Vagina (tissue), 2 donors: ENCODE measurements around the gene CIROP. TPM values are rescaled to one million over a fixed set of nuclear protein-coding genes. Genes with fewer than 3 reads are reported as not detected.

Experiments
- DNase-seq, 2 donors: peaks; one replicate each; pipeline ENCODE4 v3.0.0-alpha.2; 2017; ENCODE audit errors: extremely low spot score in 2 of 2
- H3K27ac ChIP-seq: fragments of 200-600 bp; sonication (generic); one replicate; pipeline ENCODE4 v1.5.1; 2019
- H3K27me3 ChIP-seq: fragments of 200-600 bp; sonication (generic); one replicate; pipeline ENCODE4 v1.5.1; 2019
- H3K36me3 ChIP-seq, 2 donors: fragments of 200-600 bp; sonication (generic); one replicate each; pipeline ENCODE4 v1.5.1; 2017 to 2019
- H3K4me1 ChIP-seq: fragments of 200-600 bp; sonication (generic); one replicate; pipeline ENCODE4 v1.5.1; 2019
- H3K4me3 ChIP-seq, 2 donors: fragments of 200-600 bp; sonication (generic); 1 replicate in 1 of 2; 2 replicates in 1 of 2; pipeline ENCODE4 v1.5.1; 2016 to 2019
- H3K9me3 ChIP-seq: fragments of 200-600 bp; sonication (generic); one replicate; pipeline ENCODE4 v1.5.1; 2019
- CTCF ChIP-seq, 3 experiments: fragments of 450-650 bp in 2 of 3; fragments of 200-600 bp in 1 of 3; sonication (generic) in 1 of 3; IDR thresholded peaks; one replicate each; pipeline ENCODE4 v1.5.1; 2017 to 2019; ENCODE audit warnings: antibody characterized with exemption in 3 of 3, mild to moderate bottlenecking in 2 of 3, moderate library complexity in 2 of 3
- POLR2A ChIP-seq, 2 donors: fragments of 450-650 bp; IDR thresholded peaks; one replicate each; pipeline ENCODE4 v1.6.1; 2017; ENCODE audit warnings: antibody characterized with exemption in 2 of 2, mild to moderate bottlenecking in 2 of 2, moderate library complexity in 2 of 2
- POLR2AphosphoS5 ChIP-seq, 2 donors: sonication (generic); formaldehyde crosslinking; IDR thresholded peaks; one replicate each; pipeline ENCODE4 v1.9.0; 2017; ENCODE audit warnings: antibody characterized with exemption in 2 of 2, mild to moderate bottlenecking in 2 of 2, low read depth in 1 of 2; ENCODE audit not compliant: insufficient read depth in 1 of 2
- intact Hi-C: fragments of 100-400 bp; cut with DNase I; formaldehyde crosslinking; loops from one replicate; pipeline ENCODE4 v1.15.1; 2023
- total RNA-seq: library from RNA; depleted of rRNA; stranded (reverse); fragments of >200 nt; gene quantifications from one replicate; pipeline ENCODE4 v1.2.3, GENCODE V29; 2016

The CIROP gene
- total RNA-seq, 1 donor from 2014 or later = not detected

DNA sequence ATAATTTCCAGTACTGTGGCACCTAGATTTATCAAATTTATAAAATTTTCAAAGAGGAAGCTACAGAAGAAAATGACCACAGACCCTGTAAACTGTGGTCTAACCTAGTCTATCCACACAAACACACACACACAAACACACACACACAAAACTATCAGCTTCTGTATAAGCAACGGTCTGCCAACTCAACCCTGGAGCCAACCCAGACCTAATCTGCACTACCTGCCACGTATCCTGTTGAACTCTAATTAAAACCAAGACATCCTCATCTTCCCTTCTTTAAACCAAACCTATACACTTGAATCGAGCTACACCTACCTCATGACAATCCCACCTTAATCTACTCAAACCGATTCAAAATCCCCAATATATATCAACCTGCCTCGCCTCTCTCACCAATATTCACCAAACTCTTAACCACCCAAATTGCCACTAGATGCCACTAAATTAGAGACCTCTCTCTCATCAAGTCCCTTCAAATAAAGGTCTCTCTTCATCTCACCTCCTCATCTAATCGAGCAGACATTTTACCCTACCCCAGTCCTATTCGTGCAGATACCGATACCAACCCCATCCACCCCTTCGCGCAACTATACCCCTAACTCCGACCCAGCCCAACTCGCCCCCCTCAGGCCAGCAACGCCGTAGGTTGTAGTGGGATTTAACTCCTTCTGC, 10.7 kb downstream of the CIROP start:
- H3K9me3 ChIP-seq = no peaks in the 10 kb centered on the region
- H3K4me3 ChIP-seq = peak overlapping the region; percentile 88
- peaks cover 42% of the 10 kb centered on the region for H3K4me1 ChIP-seq
- DNase-seq = peak; percentile 37 to 77
- H3K27ac ChIP-seq = peak overlapping the region; percentile 99
- no peaks in the 10 kb centered on the region for H3K27me3 ChIP-seq
- TF ChIP-seq CTCF (IDR thresholded peaks at IDR 0.05) (no peak), POLR2A (IDR thresholded peaks at IDR 0.05) (no peak), POLR2AphosphoS5 (IDR thresholded peaks at IDR 0.05; ENCODE audit: insufficient read depth in 1 of 2, low read depth in 1 of 2) (no peak)
- peaks cover 3 to 31% of the 10 kb centered on the region in 2 donors for H3K36me3 ChIP-seq
- intact Hi-C loops = no loop called here

GRCh38 chr14:23093526-23093925, 11.3 kb downstream of the CIROP start:
- H3K27me3 ChIP-seq = no peaks in the 10 kb centered on the region
- H3K27ac ChIP-seq = peak overlapping the region; percentile 99
- DNase-seq = no peak
- peak overlapping the region; percentile 88 for H3K4me3 ChIP-seq
- peaks cover 3 to 37% of the 10 kb centered on the region in 2 donors for H3K36me3 ChIP-seq
- no peaks in the 10 kb centered on the region for H3K9me3 ChIP-seq
- TF ChIP-seq POLR2AphosphoS5 (IDR thresholded peaks at IDR 0.05; ENCODE audit: insufficient read depth in 1 of 2, low read depth in 1 of 2) (no peak), POLR2A (IDR thresholded peaks at IDR 0.05) (no peak), CTCF (IDR thresholded peaks at IDR 0.05) (no peak)
- intact Hi-C loops = no loop called here
- H3K4me1 ChIP-seq = peaks cover 42% of the 10 kb centered on the region

- Histone ChIP-seq H3K27ac (no peak overlapping the region), H3K27me3 (no peaks in the 10 kb centered on the region), H3K9me3 (no peaks in the 10 kb centered on the region), H3K4me1 (peaks cover 42% of the 10 kb centered on the region), H3K4me3 (peak overlapping the region; percentile 88), H3K36me3 (peaks cover 3 to 37% of the 10 kb centered on the region in 2 donors)
- TF ChIP-seq POLR2AphosphoS5 (IDR thresholded peaks at IDR 0.05; ENCODE audit: insufficient read depth in 1 of 2, low read depth in 1 of 2) = no peak
- intact Hi-C loops = no loop called here
- no peak for DNase-seq
Observed at GRCh38 chr14:23093104-23093503, 11.7 kb downstream of the CIROP start.

DNA sequence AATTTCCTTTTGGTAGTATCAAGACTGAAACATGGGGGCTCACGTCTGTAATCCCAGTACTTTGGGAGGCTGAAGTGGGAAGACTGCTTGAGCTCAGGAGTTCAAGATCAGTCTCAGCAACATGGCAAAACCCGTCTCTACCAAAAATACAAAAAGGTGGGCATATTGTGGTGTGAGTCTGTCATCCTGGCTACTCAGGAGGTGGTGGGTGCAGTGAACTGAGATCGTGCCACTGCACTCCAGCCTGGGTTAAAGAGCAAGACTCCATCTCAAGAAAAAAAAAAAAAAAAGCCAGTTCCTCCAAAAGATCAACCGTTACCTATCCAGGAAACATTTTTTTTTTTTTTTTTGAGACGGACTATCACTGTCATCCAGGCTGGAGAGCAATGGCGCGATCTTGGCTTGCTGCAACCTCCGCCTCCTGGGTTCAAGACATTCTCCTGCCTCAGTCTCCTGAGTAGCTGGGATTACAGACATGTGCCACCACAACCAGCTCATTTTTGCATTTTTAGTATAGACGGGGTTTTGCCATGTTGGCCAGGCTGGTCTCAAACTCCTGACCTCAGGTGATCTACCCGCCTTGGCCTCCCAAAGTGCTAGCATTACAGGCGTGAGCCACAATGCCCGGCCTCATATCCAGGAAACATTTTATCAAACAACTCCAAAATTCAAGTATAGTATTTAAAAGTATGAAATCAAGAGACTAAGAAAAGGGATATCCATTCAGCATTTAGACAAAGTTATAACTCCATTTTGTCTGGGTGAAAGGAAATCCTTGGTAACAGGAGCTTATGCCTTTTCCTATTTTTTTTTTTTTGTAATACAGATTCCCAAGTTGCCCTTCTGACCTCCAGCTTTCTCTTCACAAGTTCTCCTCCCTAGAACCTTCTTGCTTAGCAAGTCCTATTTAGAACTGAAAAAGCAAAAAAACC, 13.2 kb downstream of the CIROP start:
- H3K27ac ChIP-seq = no peak overlapping the region
- H3K4me1 ChIP-seq = peaks cover 29% of the 10 kb centered on the region
- intact Hi-C loops = no loop called here
- H3K9me3 ChIP-seq = no peaks in the 10 kb centered on the region
- no peak overlapping the region for H3K4me3 ChIP-seq
- no peaks in the 10 kb centered on the region for H3K27me3 ChIP-seq
- peaks cover 3 to 52% of the 10 kb centered on the region in 2 donors for H3K36me3 ChIP-seq
- TF ChIP-seq CTCF (IDR thresholded peaks at IDR 0.05) = no peak
- TF ChIP-seq POLR2A (IDR thresholded peaks at IDR 0.05) = no peak
- no peak for TF ChIP-seq POLR2AphosphoS5 (IDR thresholded peaks at IDR 0.05; ENCODE audit: insufficient read depth in 1 of 2, low read depth in 1 of 2)
- DNase-seq = peak; percentile 22 to 58

DNA sequence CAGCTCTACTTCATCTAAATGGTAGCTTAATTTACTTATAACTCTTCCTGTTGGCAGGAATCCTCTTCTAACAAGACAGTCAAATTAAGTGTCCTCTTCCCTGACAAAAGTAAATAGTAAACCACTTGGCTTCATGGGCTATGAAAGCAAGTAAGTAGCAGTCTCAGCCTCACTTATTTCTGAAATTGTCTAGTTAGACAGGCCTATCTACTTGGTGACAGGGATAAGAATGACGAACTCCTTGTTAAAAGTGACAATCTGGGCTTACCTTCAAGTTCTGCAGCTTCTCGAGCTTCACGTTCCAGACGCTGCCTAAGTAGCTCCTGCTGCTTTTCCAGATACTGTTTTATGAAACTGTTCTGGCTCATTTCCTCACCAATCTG, 14.5 kb downstream of the CIROP start:
- TF ChIP-seq CTCF (IDR thresholded peaks at IDR 0.05) (no peak), POLR2AphosphoS5 (IDR thresholded peaks at IDR 0.05; ENCODE audit: insufficient read depth in 1 of 2, low read depth in 1 of 2) (no peak), POLR2A (IDR thresholded peaks at IDR 0.05) (no peak)
- Histone ChIP-seq H3K27ac (no peak overlapping the region), H3K4me3 (no peak overlapping the region), H3K9me3 (no peaks in the 10 kb centered on the region), H3K36me3 (peaks cover 3 to 65% of the 10 kb centered on the region in 2 donors), H3K27me3 (no peaks in the 10 kb centered on the region), H3K4me1 (peaks cover 24% of the 10 kb centered on the region)
- intact Hi-C loops = no loop called here
- DNase-seq = no peak
